Heart left ventricle (tissue), 16 donors: ENCODE results near the gene NTF3. TPM values are rescaled to one million over a fixed set of nuclear protein-coding genes. Genes with fewer than 3 reads are reported as not detected.

ENCODE experiments used
- ATAC-seq, 4 donors: fragments of 200-7000 bp; cut with Tn5 transposase; one replicate each; pipeline ENCODE4 v1.9.1; 2020 to 2022; ENCODE audit warnings: moderate library complexity in 4 of 4, mild to moderate bottlenecking in 3 of 4, moderate number of reproducible peaks in 1 of 4
- DNase-seq, 5 donors: peaks; one replicate each; pipeline ENCODE4 v3.0.0-alpha.2; 2020
- H3K27ac ChIP-seq, 12 donors: fragments of 200-600 bp; sonication (generic) in 4 of 12; one replicate each; pipeline versions ENCODE4 v1.5.0 to v1.8.0; 2016 to 2022; ENCODE audit warnings: mild to moderate bottlenecking in 2 of 12
- H3K27me3 ChIP-seq, 9 donors: fragments of 200-600 bp; sonication (generic) in 2 of 9; one replicate each; pipeline versions ENCODE4 v1.5.1 to v1.8.0; 2016 to 2022; ENCODE audit warnings: mild to moderate bottlenecking in 3 of 9
- H3K36me3 ChIP-seq, 9 donors: fragments of 200-600 bp; sonication (generic) in 2 of 9; one replicate each; pipeline versions ENCODE4 v1.5.0 to v1.8.0; 2018 to 2022; ENCODE audit warnings: mild to moderate bottlenecking in 2 of 9
- H3K4me1 ChIP-seq, 12 donors: fragments of 200-600 bp; sonication (generic) in 4 of 12; one replicate each; pipeline versions ENCODE4 v1.5.0 to v1.8.0; 2016 to 2022; ENCODE audit warnings: mild to moderate bottlenecking in 3 of 12
- H3K4me3 ChIP-seq, 12 donors: fragments of 200-600 bp; sonication (generic) in 4 of 12; one replicate each; pipeline versions ENCODE4 v1.5.0 to v1.8.0; 2017 to 2022; ENCODE audit warnings: mild to moderate bottlenecking in 9 of 12, moderate library complexity in 4 of 12
- H3K9me3 ChIP-seq, 12 donors: fragments of 200-600 bp; sonication (generic) in 4 of 12; one replicate each; pipeline versions ENCODE4 v1.5.0 to v1.8.0; 2016 to 2022; ENCODE audit warnings: mild to moderate bottlenecking in 1 of 12
- CTCF ChIP-seq, 12 donors: fragments of 200-600 bp; sonication (generic) in 4 of 12; IDR thresholded peaks; one replicate each; pipeline versions ENCODE4 v1.5.0 to v1.8.0; 2018 to 2022; ENCODE audit warnings: antibody characterized with exemption in 12 of 12, mild to moderate bottlenecking in 5 of 12
- POLR2A ChIP-seq, 2 donors: fragments of 450-650 bp; IDR thresholded peaks; one replicate each; pipeline ENCODE4 v1.6.1; 2017; ENCODE audit warnings: antibody characterized with exemption in 2 of 2, mild to moderate bottlenecking in 2 of 2, moderate library complexity in 2 of 2
- WGBS, 4 donors: extraction: QIAGEN DNeasy Blood & Tissue Kit in 2 of 4; methylation state at CpG; one replicate each; pipeline versions ENCODE4 v1.1.5 to v1.1.7; 2013 to 2018; 5-methylcytosine and 5-hydroxymethylcytosine counted together
- intact Hi-C, 10 donors: fragments of 100-400 bp; cut with DNase I; formaldehyde crosslinking; loops; one replicate each; pipeline versions ENCODE4 v1.11.1 to v1.14.2; 2022
- polyA plus RNA-seq, 2 donors: library from polyadenylated mRNA; stranded (reverse); fragments of 200-250 nt; gene quantifications; one replicate each; pipeline ENCODE4 v1.2.3, GENCODE V29; 2013
- total RNA-seq, 9 donors: library from RNA; depleted of rRNA in 2 of 9; stranded (reverse); fragments of >200 nt in 2 of 9; fragmentation: NEBNext Ultra II Directional in 3 of 9; extraction: Animal tissue kit (Norgen Biotek cat#: 25700) in 3 of 9; gene quantifications; one replicate each; pipeline versions ENCODE4 v1.1.0 to v1.2.4, GENCODE V29; 2016 to 2023
- donor health status: ischemic (EF 13 %, LVEDD 7.1; RV severe dilation, severe dysfunction).
- donor health status: healthy with polysubstance abuse.
- donor health status: DM: no; HTN: yes; CAD: no.
- donor health status: DM: no; HTN: no; CAD: no.
- donor health status: ischemic (EF 25% LVEDD 6.9; RV normal size, moderate dysfunction).
- donor health status: ischemic (EF 25% LVEDD 5.7; RV mildly dilated, moderate dysfunction).
- donor health status: healthy.
- donor health status: DM: yes; HTN: yes; CAD: no.
- donor health status: ischemic (EF 35%, LVEDD 5.7; RV mildly dilated, moderate dysfunction).
- donor health status: nonischemic (EF 11% LVEDD 7.7; RV severe dilation, severe dysfunction).
- donor health status: DM: yes; HTN: yes; CAD: no.
- donor health status: PGD.
- donor health status: ischemic (EF 29% LVEDD 5.4; RV normal size, mild dysfunction).
- donor health status: nonischemic (EF 23%, LVEDD 6.1; RV moderate dilation, normal function).

NTF3 gene
- total and polyA plus RNA-seq, 11 donors = 0.26 to 1.7 (median 0.63) TPM

- no peaks in the 10 kb centered on the region for H3K36me3 ChIP-seq
- H3K9me3 ChIP-seq = no peaks in the 10 kb centered on the region
- DNase-seq (no peak), ATAC-seq (no peak)
- H3K4me1 ChIP-seq = no peaks in the 10 kb centered on the region
- intact Hi-C loops = no loop called here
- H3K27ac ChIP-seq = no peak overlapping the region
- no peak overlapping the region for H3K4me3 ChIP-seq
- WGBS, 4 donors = 93 to 100% (median 98%) methylated on average over 4 of the region's 4 CpGs
- H3K27me3 ChIP-seq = no peaks in the 10 kb centered on the region
- TF ChIP-seq CTCF (IDR thresholded peaks at IDR 0.05) (no peak), POLR2A (IDR thresholded peaks at IDR 0.05) (no peak)
Measured at GRCh38 chr12:5520037-5520436, 88.1 kb downstream of the NTF3 start.

GRCh38 chr12:5520831-5521230, 88.9 kb downstream of the NTF3 start:
- DNase-seq (no peak), ATAC-seq (no peak)
- H3K27me3 ChIP-seq = no peaks in the 10 kb centered on the region
- 93 to 97% (median 95%) methylated on average over 5 of the region's 5 CpGs for WGBS, 4 donors
- TF ChIP-seq CTCF (IDR thresholded peaks at IDR 0.05) = no peak
- no peak for TF ChIP-seq POLR2A (IDR thresholded peaks at IDR 0.05)
- no peaks in the 10 kb centered on the region for H3K9me3 ChIP-seq
- intact Hi-C loops = no loop called here
- H3K4me1 ChIP-seq = no peaks in the 10 kb centered on the region
- no peak overlapping the region for H3K4me3 ChIP-seq
- no peak overlapping the region for H3K27ac ChIP-seq
- H3K36me3 ChIP-seq = no peaks in the 10 kb centered on the region

DNA sequence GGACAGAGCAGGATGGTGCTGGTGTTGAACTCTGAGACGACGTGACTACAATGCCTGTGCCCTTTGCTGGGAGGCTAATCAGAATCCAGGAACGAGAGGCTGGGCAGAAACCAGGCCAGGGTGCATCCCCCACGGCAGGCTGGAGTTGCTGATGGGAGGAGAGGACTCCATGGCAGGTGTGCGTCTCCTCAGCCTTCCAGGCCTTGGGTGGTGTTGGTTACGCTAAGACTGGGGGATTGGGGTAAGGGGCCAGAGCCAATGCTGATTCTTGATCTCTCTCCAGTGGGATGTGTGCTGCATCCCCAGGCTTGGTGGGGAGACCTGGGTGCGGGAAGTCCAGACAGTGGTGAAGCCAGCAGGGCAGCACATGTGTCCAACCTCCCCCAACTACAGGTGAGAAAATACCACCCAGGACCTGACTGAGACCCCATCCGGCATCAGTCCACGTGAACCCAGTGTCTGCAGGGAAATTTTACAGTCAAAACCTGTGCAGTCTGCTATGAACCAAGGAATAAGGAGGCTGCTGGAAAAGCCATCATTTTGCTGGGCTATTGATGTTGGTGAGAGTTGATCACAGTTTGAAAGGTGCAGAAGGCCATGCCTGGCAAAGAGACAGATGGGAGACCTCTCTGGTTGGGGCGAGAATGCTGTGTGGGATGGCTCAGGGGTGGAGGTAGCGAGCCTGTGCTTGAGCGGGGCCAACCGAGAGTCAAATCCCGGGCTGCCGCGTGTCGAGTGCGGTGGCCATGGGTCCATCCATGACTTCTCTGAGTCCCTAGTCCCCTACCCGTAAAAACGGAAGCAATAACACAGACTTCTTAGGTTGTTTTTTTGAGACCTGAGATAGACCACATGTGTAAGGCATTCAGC, 89.8 kb downstream of the NTF3 start:
- intact Hi-C loops = no loop called here
- DNase-seq (no peak), ATAC-seq (no peak)
- Histone ChIP-seq H3K27ac (no peak overlapping the region), H3K9me3 (no peaks in the 10 kb centered on the region), H3K27me3 (no peaks in the 10 kb centered on the region), H3K4me1 (no peaks in the 10 kb centered on the region), H3K4me3 (no peak overlapping the region), H3K36me3 (no peaks in the 10 kb centered on the region)
- TF ChIP-seq POLR2A (IDR thresholded peaks at IDR 0.05) (no peak), CTCF (IDR thresholded peaks at IDR 0.05) (no peak)
- WGBS, 4 donors = 93 to 95% (median 93%) methylated on average over 18 to 20 of the region's 20 CpGs

DNA sequence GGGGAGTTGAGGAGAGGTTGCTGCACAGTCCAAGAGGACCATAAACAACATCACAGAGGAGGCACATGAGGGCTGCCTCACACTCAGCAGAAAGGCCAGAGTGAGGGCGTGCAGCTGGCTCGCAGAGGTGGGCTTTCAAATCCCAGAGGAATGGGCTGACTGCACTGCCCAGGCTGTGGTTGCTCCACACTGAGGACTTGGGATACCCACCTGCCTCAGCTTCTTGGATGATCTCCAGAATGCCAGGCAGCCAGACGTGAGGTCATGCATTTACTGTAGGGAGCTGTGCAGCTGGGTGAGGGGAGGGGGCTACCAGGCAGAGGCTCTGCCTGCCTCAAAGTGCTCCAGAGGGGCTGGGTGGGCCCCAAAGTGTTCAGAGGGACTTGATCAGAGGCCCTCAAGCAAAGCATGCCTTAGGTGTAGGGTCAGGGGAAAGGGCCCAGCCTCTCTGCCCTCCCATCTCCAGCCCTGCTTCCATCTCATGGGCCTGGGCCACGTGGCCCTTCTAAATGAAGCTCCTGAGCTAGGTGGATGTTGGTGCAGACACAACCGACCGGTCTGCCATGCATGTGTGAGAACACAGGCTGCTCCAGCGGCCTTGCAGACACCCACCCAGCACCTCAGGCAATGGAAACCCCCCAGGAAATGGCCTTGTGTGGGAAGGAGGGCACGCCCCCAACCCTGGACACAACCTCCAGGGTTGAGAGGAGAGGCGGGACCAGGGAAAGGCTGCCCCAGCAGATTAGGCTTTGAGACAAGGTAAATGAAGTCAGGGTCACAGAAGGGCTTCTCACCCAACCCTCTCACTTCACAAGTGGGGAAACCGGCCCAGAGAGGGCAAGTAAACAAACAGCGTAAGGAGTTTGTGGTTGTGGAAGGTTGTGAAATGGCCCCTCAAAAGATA, 90.8 kb downstream of the NTF3 start:
- TF ChIP-seq CTCF (IDR thresholded peaks at IDR 0.05) = no peak
- no peak for TF ChIP-seq POLR2A (IDR thresholded peaks at IDR 0.05)
- H3K4me1 ChIP-seq = no peaks in the 10 kb centered on the region
- no peaks in the 10 kb centered on the region for H3K9me3 ChIP-seq
- H3K27me3 ChIP-seq = no peaks in the 10 kb centered on the region
- no peak overlapping the region for H3K4me3 ChIP-seq
- DNase-seq (no peak), ATAC-seq (no peak)
- no peak overlapping the region for H3K27ac ChIP-seq
- no peaks in the 10 kb centered on the region for H3K36me3 ChIP-seq
- intact Hi-C loops = no loop called here
- 83 to 87% (median 86%) methylated on average over 9 to 11 of the region's 11 CpGs for WGBS, 4 donors
